Fibroblast of the aortic adventitia (primary cell): Measurements from ENCODE around the gene TC2N. TPM values are rescaled to one million over a fixed set of nuclear protein-coding genes. Genes with fewer than 3 reads are reported as not detected.

Source experiments
- DNase-seq: peaks from one replicate; pipeline ENCODE4 v3.0.0-alpha.2; 2010; ENCODE audit warnings: low read depth
- H3K4me3 ChIP-seq: 2 replicates; pipeline ENCODE4 v1.5.1; 2011; ENCODE audit warnings: low read depth, mild to moderate bottlenecking, control low read depth, low read length, moderate library complexity
- CTCF ChIP-seq: IDR thresholded peaks from 2 replicates; pipeline ENCODE4 v1.5.1; 2011; ENCODE audit warnings: mild to moderate bottlenecking, low read length, control low read depth, inconsistent platforms; ENCODE audit not compliant: insufficient read depth
- total RNA-seq: library from RNA; depleted of rRNA; stranded (reverse); fragments of >200 nt; gene quantifications from 2 replicates; pipeline ENCODE4 v1.2.3, GENCODE V29; 2012; ENCODE audit warnings: low replicate concordance

The TC2N gene
- total RNA-seq, 1 donor, result 1.6 TPM

GRCh38 chr14:91774140-91775096 is 92.9 kb downstream of the TC2N start:
- TF ChIP-seq CTCF, result no peak
- no peak for DNase-seq
- no peak overlapping the region for H3K4me3 ChIP-seq

GRCh38 chr14:91770185-91770584 is 97.2 kb downstream of the TC2N start:
- DNase-seq, result no peak
- no peak for TF ChIP-seq CTCF
- no peak overlapping the region for H3K4me3 ChIP-seq

- no peak overlapping the region for H3K4me3 ChIP-seq
- peak; percentile 67 for DNase-seq
- no peak for TF ChIP-seq CTCF
Measured at GRCh38 chr14:91755570-91756295, 111.6 kb downstream of the TC2N start.

DNA sequence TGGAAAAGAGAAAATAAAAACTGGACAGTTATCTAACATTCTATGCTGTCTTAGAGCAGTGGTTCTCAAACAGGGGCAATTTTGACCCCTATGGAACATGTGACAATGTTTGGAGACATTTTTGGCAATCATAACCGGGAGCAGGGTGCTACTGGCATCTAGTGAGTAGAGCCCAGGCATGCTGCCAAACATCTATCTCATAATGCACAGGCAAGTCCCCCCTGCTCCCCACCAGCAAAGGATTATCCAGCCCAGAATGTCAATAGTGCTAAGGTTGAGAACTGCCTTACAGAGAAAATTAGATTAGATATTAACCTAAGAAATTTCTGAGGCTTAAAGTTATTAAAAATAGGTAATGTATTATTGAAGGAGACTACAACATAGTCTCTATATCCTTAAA is 112.5 kb downstream of the TC2N start:
- H3K4me3 ChIP-seq, result no peak overlapping the region

DNA sequence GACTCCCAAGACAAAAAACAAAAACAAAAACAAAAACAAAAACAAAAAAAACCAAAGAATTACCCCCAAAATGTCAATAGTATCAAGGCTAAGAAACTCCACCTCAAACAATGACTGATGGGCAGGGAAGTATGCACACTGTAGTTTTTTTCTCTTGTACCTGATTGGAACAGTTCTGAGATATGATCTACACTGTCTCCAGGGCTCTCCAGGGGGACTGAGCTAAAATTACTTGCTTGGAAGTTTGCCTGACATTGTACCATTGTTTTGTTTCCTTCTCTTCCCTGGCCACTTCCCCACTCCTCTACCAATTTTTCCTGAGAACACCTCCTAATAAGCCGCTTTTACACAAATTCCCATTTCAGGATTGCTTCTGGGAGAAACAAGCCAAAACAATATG is 113.2 kb downstream of the TC2N start:
- DNase-seq, result no peak
- TF ChIP-seq CTCF, result no peak
- no peak overlapping the region for H3K4me3 ChIP-seq

More for the DNA sequence above, 112.5 kb downstream of the TC2N start:
- TF ChIP-seq CTCF, result no peak
- no peak for DNase-seq

DNA sequence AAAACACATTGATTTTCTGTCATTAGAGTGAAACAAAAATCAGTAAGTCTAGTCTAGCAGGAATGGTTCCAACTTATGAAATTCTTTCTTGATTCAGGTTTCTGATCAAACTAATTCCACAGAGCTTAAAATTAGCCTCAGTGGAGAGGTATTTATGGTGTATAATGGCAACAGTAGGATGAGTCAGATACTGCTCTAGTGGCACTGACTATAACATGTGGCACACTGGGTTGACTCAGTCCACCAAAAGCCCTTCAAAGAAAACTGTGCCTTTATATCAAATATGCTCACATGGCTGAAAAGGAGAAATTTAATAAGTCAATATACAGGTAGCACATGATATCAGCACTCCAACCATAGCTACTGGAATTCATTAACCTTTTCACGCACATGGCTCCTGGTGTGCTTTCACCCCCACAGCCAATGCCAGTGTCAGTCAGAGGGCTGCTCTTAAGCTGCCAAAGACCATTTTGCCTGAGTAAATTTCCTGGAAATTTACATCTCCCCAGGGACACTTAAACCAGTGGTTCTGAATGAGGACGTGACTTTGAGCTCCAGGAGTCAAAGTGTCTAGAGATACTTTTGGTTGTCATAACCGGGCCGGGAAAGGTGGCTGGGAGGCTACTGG is 113.7 kb downstream of the TC2N start:
- no peak for DNase-seq
- no peak for TF ChIP-seq CTCF
- H3K4me3 ChIP-seq, result no peak overlapping the region
